ENCODE data around the gene BEAN1.

BEAN1 gene

GRCh38 chr16:66416136-66416535 lies 11.0 kb upstream of the BEAN1 start:
- no peak for DNase-seq (ENCODE audit: low read depth)
- H3K4me3 ChIP-seq (ENCODE audit: low read depth, low read length) = no peak overlapping the region

DNA sequence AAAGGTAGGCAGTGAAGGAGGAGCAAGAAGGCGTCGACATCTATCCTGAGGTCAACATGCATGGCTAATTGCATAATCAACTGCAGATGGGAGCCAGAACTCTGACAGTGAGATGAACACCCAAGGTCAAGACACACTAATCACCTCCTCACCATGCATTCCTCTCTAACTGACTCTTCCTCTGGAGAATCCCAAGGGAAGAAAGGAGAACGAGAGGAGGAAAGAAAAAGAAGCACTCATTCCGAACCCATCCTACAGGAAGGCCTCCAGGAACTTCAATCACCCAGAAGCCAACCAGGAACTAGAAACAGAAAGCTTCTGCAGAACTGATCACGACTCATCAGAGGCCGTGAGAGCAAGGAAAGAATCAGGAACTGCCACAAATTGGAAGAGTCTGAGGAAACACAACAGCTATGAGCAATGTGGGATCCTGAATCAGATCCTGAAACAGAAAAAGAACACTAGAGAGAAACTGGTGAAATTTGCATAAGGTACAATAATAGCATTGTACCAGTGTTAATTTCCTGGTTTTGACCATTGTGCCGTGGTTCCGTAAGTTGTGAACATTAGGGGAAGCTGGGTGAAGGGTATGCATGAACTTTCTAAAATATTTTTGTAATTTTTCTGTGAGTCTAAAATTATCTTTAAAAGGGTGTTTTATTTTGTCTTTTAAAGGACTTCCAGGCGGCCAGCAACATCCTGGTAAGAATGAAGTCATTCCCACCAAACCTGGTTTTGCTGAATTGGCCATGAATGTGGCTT lies 10.0 kb upstream of the BEAN1 start:
- peak; percentile 47 for DNase-seq (ENCODE audit: low read depth)
- H3K4me3 ChIP-seq (ENCODE audit: low read depth, low read length) = no peak overlapping the region

- no peak for DNase-seq (ENCODE audit: low read depth)
These were observed 8.7 kb upstream of the BEAN1 start for GRCh38 chr16:66418165-66418962.

GRCh38 chr16:66419527-66419926 lies 7.6 kb upstream of the BEAN1 start:
- DNase-seq (ENCODE audit: low read depth) = no peak
- H3K4me3 ChIP-seq (ENCODE audit: low read depth, low read length) = no peak overlapping the region

More at GRCh38 chr16:66418165-66418962, 8.7 kb upstream of the BEAN1 start:
- H3K4me3 ChIP-seq (ENCODE audit: low read depth, low read length) = no peak overlapping the region

GRCh38 chr16:66420396-66420795 lies 6.7 kb upstream of the BEAN1 start:
- no peak for DNase-seq (ENCODE audit: low read depth)
- no peak overlapping the region for H3K4me3 ChIP-seq (ENCODE audit: low read depth, low read length)

GRCh38 chr16:66421891-66422290 lies 5.2 kb upstream of the BEAN1 start:
- H3K4me3 ChIP-seq (ENCODE audit: low read depth, low read length) = no peak overlapping the region
- no peak for DNase-seq (ENCODE audit: low read depth)

DNA sequence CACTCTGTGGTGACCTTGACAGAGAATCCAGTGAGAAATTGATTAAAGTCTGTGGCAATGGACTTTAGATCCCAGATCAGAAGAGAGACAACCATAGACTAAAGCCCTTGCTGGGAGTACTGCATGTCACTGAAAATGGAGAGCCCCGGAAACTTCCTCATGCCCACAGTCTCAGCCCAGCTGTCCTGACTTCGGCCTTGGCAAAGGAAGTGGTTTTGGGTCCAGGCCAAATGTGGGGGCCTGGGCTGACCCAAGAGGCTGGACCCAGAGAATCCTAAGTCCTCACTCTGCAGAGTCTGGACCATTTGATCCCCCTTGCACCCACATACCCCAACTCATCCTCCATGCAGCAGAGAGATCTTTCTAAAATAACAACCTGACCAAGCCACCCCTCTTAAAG lies 4.7 kb upstream of the BEAN1 start:
- DNase-seq (ENCODE audit: low read depth) = no peak
- no peak overlapping the region for H3K4me3 ChIP-seq (ENCODE audit: low read depth, low read length)

GRCh38 chr16:66423177-66423576 lies 3.9 kb upstream of the BEAN1 start:
- no peak overlapping the region for H3K4me3 ChIP-seq (ENCODE audit: low read depth, low read length)

DNA sequence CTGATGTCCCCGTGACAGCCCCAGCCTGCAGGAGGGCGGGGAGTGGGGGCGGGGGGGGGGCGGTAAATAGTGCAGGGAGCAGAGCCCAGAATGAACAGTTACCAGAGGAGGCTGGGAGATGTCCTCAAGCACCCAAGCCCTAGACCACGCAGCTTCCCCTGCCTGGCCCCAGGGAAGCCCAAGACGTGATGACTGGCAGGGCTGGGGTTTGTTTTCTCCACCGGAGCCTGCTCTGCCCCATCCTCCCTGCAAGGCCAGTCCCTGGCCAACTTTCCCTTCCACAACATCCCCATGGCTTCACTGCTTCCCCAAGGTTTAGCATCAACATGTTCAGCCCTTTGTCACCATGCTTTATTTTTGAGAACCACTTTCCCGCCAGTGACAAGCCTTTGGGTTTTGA lies 1.4 kb upstream of the BEAN1 start:
- no peak for DNase-seq (ENCODE audit: low read depth)
- no peak overlapping the region for H3K4me3 ChIP-seq (ENCODE audit: low read depth, low read length)

More at GRCh38 chr16:66423177-66423576, 3.9 kb upstream of the BEAN1 start:
- DNase-seq (ENCODE audit: low read depth) = no peak

- H3K4me3 ChIP-seq (ENCODE audit: low read depth, low read length) = peak overlapping the region; percentile 20
- no peak for DNase-seq (ENCODE audit: low read depth)
These were observed 721 bp upstream of the BEAN1 start for GRCh38 chr16:66426112-66427035.

DNA sequence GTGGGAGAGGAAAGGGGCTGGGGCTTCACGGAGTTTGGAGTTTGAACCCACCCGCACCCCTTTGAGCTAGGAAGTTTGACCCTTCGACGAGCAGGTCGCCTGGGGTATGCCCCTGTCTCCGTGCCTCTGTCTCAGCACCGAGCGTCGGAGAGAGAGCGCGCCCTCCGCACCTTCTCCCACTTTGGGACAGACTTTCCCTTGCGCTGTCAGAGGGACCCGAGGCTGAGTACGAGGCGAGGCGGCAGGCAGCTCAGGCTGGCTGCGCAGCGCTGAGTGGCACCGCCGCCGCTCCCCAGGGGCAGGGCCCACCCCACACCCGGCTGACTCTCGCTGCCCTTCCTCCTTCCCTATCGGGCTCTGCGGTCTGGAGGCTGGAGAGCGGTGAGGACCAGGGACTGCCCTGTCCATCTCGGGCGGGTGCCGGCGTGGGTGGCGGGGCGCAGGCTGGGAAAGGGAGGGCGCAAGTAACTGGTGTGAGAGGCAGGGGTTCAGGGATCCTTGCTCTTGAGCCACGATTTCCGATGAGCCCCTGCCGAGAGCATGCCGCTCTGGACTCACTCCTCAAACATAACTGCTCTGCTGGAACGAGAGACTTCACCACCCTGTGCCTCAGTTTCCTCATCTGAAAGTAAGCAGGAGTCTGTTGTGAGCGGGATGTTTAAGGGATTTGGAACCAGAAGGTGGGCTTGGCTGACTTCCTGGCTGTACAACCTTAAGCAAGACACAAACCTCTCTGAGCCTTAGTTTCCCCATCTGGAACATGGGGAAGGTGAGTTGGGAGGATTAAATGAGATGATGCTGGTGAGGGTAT lies 981 bp downstream of the BEAN1 start:
- peak overlapping the region; percentile 40 for H3K4me3 ChIP-seq (ENCODE audit: low read depth, low read length)
- no peak for DNase-seq (ENCODE audit: low read depth)

- no peak overlapping the region for H3K4me3 ChIP-seq (ENCODE audit: low read depth, low read length)
- no peak for DNase-seq (ENCODE audit: low read depth)
These were observed 1.7 kb downstream of the BEAN1 start for GRCh38 chr16:66428682-66429251.

DNA sequence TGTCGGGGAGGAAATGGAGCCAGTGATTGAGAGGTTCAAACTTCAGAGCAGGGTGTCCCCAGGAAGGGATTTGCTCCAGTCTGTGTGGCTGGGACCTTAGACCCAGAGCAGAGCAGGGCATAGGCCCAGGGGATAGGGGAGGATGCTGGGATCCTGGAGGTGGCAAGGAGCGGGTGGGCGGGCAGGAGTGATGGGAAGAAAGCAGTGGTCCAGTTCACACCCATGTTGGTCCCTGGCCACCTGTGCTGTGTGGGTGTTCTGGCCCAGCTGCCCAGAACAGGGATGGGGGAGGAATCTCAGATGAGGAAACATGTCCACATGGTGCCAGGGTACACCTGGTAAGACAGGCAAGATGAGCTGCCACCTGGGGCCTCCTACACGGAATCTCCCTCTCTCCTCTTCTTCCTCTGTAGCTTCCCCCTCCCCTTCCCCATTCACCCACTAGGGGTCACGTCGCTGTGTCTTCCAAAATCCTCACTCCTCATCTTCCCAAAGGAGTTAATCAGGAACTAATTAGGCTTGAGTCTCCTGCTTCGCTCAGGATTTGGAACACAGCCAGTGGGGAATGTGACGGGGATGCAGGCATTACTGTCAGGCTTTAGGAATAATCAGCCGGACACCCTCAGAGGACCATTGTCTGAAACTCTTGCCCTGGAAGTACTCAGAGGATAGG lies 2.3 kb downstream of the BEAN1 start:
- H3K4me3 ChIP-seq (ENCODE audit: low read depth, low read length) = no peak overlapping the region
- DNase-seq (ENCODE audit: low read depth) = no peak

GRCh38 chr16:66430214-66430613 lies 3.1 kb downstream of the BEAN1 start:
- H3K4me3 ChIP-seq (ENCODE audit: low read depth, low read length) = no peak overlapping the region
- DNase-seq (ENCODE audit: low read depth) = no peak

- DNase-seq (ENCODE audit: low read depth) = no peak
- no peak overlapping the region for H3K4me3 ChIP-seq (ENCODE audit: low read depth, low read length)
These were observed 4.7 kb downstream of the BEAN1 start for GRCh38 chr16:66431760-66432159.

GRCh38 chr16:66432429-66432828 lies 5.3 kb downstream of the BEAN1 start:
- no peak overlapping the region for H3K4me3 ChIP-seq (ENCODE audit: low read depth, low read length)
- DNase-seq (ENCODE audit: low read depth) = no peak

GRCh38 chr16:66434619-66435430 lies 7.7 kb downstream of the BEAN1 start:
- H3K4me3 ChIP-seq (ENCODE audit: low read depth, low read length) = no peak overlapping the region
- DNase-seq (ENCODE audit: low read depth) = no peak
